Lower leg skin (tissue), 4 donors: ENCODE measurements around the gene B4GALNT3. TPM values are rescaled to one million over a fixed set of nuclear protein-coding genes. Genes with fewer than 3 reads are reported as not detected.

Experiments used
- DNase-seq, 2 donors: peaks; one replicate each; pipeline ENCODE4 v3.0.0-alpha.2; 2019; ENCODE audit warnings: low spot score in 2 of 2
- H3K4me3 ChIP-seq: fragments of 200-600 bp; sonication (generic); 2 replicates; pipeline ENCODE4 v1.5.1; 2017; ENCODE audit warnings: mild to moderate bottlenecking, low read depth; ENCODE audit not compliant: poor library complexity, severe bottlenecking
- POLR2A ChIP-seq, 2 donors: fragments of 450-650 bp; IDR thresholded peaks; one replicate each; pipeline ENCODE4 v1.6.1; 2016 to 2017; ENCODE audit warnings: antibody characterized with exemption in 2 of 2, mild to moderate bottlenecking in 1 of 2, moderate library complexity in 1 of 2
- WGBS, 2 donors: methylation state at CpG; one replicate each; pipeline ENCODE4 v1.1.5; 2018; 5-methylcytosine and 5-hydroxymethylcytosine counted together
- intact Hi-C: fragments of 100-400 bp; cut with DNase I; formaldehyde crosslinking; loops from one replicate; pipeline ENCODE4 v1.15.0; 2023; ENCODE audit warnings: low total_unique reads
- total RNA-seq, 4 donors: library from RNA; depleted of rRNA; stranded (reverse); fragments of >200 nt; gene quantifications; one replicate each; pipeline ENCODE4 v1.1.0, GENCODE V29; 2016
- TF ChIP-seq, protein P1 (sequence below), 3 donors: fragments of 450-650 bp; IDR thresholded peaks; one replicate each; pipeline ENCODE4 v1.5.1; 2016; ENCODE audit warnings: antibody characterized with exemption in 3 of 3, mild to moderate bottlenecking in 3 of 3, moderate library complexity in 2 of 3

B4GALNT3 gene
- total RNA-seq, 4 donors from 2014 or later: 35.8 to 65.4 (median 47.6) TPM

DNA sequence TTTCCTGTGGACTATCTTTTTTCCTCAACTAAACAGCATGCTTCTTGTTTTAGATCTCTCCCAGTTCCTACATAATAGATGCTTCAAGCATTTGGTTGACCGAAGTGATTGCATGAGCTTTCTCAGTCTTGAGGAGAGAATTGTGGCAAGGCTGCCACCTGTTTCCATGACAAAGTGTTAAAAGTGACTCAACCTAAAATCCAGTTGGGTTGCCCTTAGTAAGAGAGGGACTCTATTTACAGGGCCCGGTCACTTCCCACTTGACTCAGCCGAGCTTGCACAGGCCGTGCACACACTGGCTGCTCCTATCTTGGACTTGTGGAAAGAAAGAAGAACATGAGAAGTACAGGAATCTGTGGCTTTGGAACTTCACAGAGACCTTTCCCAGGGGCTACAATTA, 2.1 kb upstream of the B4GALNT3 start:
- no peak for DNase-seq
- no peak overlapping the region for H3K4me3 ChIP-seq
- 93 to 95% methylated on average over 4 of the region's 4 CpGs for WGBS, 2 donors
- intact Hi-C loops: no loop called here
- TF ChIP-seq, protein P1, sequence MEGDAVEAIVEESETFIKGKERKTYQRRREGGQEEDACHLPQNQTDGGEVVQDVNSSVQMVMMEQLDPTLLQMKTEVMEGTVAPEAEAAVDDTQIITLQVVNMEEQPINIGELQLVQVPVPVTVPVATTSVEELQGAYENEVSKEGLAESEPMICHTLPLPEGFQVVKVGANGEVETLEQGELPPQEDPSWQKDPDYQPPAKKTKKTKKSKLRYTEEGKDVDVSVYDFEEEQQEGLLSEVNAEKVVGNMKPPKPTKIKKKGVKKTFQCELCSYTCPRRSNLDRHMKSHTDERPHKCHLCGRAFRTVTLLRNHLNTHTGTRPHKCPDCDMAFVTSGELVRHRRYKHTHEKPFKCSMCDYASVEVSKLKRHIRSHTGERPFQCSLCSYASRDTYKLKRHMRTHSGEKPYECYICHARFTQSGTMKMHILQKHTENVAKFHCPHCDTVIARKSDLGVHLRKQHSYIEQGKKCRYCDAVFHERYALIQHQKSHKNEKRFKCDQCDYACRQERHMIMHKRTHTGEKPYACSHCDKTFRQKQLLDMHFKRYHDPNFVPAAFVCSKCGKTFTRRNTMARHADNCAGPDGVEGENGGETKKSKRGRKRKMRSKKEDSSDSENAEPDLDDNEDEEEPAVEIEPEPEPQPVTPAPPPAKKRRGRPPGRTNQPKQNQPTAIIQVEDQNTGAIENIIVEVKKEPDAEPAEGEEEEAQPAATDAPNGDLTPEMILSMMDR (IDR thresholded peaks at IDR 0.05): no peak
- no peak for TF ChIP-seq POLR2A (IDR thresholded peaks at IDR 0.05)

DNA sequence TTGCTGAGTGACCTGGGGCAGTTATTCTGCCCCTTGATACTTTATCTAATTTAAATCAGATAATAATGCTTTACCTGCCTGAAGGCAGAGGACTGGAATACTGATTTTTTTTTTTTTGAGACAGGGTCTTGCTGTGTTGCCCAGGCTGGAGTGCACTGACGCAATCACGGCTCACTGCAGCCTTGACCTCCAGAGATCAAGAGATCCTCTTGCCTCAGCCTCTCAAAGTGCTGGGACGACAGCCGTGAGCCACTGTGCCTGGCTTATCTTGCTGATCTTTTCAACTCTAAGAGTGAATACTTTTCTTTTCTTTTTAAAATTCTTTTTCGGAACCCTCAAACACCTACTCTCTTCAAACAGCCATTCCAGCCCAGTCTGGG, 699 bp upstream of the B4GALNT3 start:
- WGBS, 2 donors: 53 to 61% methylated on average over 5 of the region's 5 CpGs
- intact Hi-C loops: no loop called here
- TF ChIP-seq, protein P1 (IDR thresholded peaks at IDR 0.05): no peak
- no peak for TF ChIP-seq POLR2A (IDR thresholded peaks at IDR 0.05)
- H3K4me3 ChIP-seq: no peak overlapping the region
- DNase-seq: no peak

DNA sequence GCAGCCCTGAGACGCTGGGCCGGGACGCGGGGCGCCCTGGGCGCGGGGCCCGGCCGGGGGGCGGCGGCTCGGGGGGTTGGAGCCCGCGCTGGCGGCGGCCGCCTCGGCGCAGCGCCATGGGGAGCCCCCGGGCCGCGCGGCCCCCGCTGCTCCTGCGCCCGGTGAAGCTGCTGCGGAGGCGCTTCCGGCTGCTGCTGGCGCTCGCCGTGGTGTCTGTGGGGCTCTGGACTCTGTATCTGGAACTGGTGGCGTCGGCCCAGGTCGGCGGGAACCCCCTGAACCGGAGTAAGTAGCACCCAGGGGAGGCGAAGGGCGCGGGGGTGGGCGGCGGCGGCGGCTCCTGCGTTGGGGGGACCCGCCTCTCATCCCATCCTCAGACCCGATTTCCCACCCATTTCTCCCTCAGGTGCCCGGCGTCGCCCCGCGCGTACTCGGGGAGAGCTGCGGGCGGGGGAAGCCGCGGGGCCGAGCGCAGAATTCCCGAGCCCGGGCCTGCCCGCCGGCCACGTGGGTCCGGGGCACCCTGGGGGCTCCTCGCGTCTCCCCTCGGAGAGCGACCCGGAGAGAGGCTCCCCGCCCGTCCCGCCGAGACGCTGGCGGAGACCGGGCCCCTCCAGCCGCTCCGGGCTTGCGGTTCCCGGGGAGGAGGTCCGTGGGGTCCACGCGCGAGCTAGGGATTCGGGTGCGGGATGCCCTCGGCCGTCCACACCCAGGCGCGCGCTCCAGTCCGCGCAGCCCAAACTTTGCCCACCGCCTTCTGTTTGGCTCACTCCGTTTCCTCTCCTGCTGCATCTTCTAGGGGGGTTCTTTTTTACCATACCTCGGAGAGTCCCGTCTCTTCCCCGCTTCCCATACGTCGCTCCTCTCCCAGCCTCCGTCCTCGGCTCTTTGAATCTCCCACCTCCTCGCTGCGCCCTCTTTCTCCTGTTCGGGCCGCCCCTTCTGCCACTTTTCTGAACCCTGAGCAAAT, 807 bp downstream of the B4GALNT3 start:
- DNase-seq: no peak
- intact Hi-C loops: no loop called here
- 9 to 11% methylated on average over 34 to 54 of the region's 109 CpGs for WGBS, 2 donors
- TF ChIP-seq, protein P1 (IDR thresholded peaks at IDR 0.05): no peak
- no peak for TF ChIP-seq POLR2A (IDR thresholded peaks at IDR 0.05)
- peak overlapping the region; percentile 31 for H3K4me3 ChIP-seq

DNA sequence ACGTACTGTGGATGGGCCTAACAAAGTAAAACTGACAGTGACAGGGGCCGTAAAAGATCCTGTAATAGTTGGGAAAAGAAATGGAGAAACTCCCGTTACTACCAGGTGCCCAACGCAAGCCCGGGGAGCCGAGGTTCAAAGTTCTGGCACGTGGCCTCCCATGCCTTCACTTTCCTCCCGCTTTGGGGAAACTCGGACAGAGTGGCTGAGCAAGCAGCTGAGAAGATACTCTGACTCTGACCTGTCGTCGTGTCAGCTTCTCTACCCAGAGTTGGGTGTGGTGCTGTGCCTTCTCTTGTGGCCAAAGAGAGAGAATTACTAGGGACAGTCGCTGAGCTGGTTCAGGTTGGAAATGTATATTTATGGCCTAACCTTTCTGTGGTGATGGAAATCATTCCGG, 1.7 kb downstream of the B4GALNT3 start:
- 48 to 57% methylated on average over 13 of the region's 13 CpGs for WGBS, 2 donors
- TF ChIP-seq, protein P1 (IDR thresholded peaks at IDR 0.05): no peak
- no peak for TF ChIP-seq POLR2A (IDR thresholded peaks at IDR 0.05)
- intact Hi-C loops: no loop called here
- H3K4me3 ChIP-seq: no peak overlapping the region
- DNase-seq: no peak

DNA sequence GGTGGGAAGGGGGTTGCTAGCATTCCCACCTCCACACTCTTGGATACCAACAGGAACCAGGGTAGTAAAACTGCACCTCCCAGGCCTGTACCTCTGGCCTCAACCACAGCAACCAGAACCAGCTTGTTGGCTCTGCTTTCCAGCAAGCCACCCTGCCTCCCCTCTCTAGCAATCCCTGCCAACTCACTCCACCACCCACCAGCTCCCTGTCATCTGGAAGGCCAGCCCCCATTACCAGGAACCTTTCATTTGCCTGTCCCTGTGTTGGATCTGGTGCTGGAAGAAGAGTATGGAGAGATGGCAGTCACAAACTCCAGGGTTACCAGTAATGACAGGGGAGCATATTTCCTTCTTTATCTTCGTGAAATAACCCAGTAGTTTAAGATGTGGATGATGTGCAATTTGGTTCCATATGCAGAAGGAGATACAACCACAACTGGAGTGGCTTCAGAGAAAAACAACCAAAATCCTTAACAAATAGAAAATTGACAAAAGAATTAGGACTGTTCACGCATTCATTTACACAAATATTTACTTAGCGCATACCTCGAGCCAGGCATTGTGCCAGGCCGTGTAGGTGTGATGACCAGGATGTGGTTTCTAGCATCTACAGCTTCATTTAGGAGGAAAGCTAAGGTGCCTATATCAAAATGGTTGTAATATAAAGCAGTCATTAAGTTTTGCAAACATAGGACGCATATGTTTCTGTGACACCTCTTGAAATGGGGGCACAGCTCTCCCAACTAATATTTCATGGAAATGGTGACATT, 3.4 kb downstream of the B4GALNT3 start:
- H3K4me3 ChIP-seq: no peak overlapping the region
- intact Hi-C loops: no loop called here
- 75 to 81% methylated on average over 6 of the region's 6 CpGs for WGBS, 2 donors
- TF ChIP-seq, protein P1 (IDR thresholded peaks at IDR 0.05): no peak
- no peak for TF ChIP-seq POLR2A (IDR thresholded peaks at IDR 0.05)
- no peak for DNase-seq
